Activated T-cell treated with anti-CD3 and anti-CD28 coated beads, Interleukin-2, amount 50 U/mL, for 72 hours (primary cell): ENCODE measurements around the gene RNF175. TPM values are rescaled to one million over a fixed set of nuclear protein-coding genes. Genes with fewer than 3 reads are reported as not detected.

ENCODE experiments used
- ATAC-seq, 2 donors: fragments of 150-1000 bp; cut with Tn5 transposase; replicated peaks in 1 of 2; 2 replicates each; pipeline ENCODE4 v1.10.0; 2021; ENCODE audit warnings: moderate library complexity in 2 of 2, mild to moderate bottlenecking in 1 of 2
- DNase-seq, 2 donors: peaks; one replicate each; pipeline ENCODE4 v3.0.0; 2021 to 2022; ENCODE audit warnings: mixed read lengths in 1 of 2
- H3K27ac Mint-ChIP-seq: one replicate; pipeline ENCODE4 v1.8.0; 2022; ENCODE audit warnings: mild to moderate bottlenecking, moderate library complexity, mixed read lengths
- H3K27me3 Mint-ChIP-seq: one replicate; pipeline ENCODE4 v1.8.0; 2022; ENCODE audit warnings: low read depth, mixed read lengths
- H3K36me3 Mint-ChIP-seq, 2 donors: one replicate each; pipeline ENCODE4 v1.8.0; 2022; ENCODE audit warnings: mixed read lengths in 2 of 2, mild to moderate bottlenecking in 1 of 2; ENCODE audit not compliant: insufficient read depth in 2 of 2
- H3K4me1 Mint-ChIP-seq: one replicate; pipeline ENCODE4 v1.8.0; 2022; ENCODE audit warnings: low read depth, mixed read lengths
- H3K4me3 Mint-ChIP-seq, 2 donors: one replicate each; pipeline ENCODE4 v1.8.0; 2022; ENCODE audit warnings: mild to moderate bottlenecking in 2 of 2, mixed read lengths in 2 of 2, moderate library complexity in 2 of 2
- H3K9me3 Mint-ChIP-seq, 2 donors: one replicate each; pipeline ENCODE4 v1.8.0; 2022; ENCODE audit warnings: mixed read lengths in 2 of 2
- total RNA-seq, 2 donors: library from RNA; stranded (reverse); gene quantifications; one replicate each; pipeline ENCODE4 v1.2.3, GENCODE V29; 2022

RNF175 gene
- total RNA-seq, 2 donors from 2014 or later: 0.37 TPM; not detected in 1

DNA sequence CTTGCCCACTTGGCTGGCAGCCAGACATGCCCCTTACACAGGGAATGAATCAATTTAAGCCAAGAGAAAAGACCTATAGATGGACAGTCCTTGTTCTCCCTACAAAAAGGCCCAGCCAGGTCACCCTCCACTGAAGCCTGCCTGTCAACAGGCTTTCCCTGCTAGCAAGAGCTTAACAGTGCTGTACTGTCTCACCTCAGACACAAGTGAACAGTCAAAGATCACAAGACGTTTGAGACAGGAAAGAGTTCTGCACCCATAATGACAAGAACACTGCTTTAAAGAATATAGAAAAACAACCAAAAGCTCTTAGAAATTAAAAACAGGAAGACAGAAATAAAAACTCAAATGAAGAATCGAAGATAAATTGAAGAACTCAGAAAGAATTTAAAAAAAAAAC, 4.6 kb downstream of the RNF175 start:
- Mint-ChIP-seq H3K27me3 (peaks cover 24% of the 10 kb centered on the region), H3K36me3 (no peaks in the 10 kb centered on the region), H3K4me1 (peaks cover 11% of the 10 kb centered on the region), H3K4me3 (peak overlapping the region in 1 of 2 donors; percentile 19), H3K9me3 (no peaks in the 10 kb centered on the region), H3K27ac (no peak overlapping the region)
- no peak for ATAC-seq
- DNase-seq: no peak

DNA sequence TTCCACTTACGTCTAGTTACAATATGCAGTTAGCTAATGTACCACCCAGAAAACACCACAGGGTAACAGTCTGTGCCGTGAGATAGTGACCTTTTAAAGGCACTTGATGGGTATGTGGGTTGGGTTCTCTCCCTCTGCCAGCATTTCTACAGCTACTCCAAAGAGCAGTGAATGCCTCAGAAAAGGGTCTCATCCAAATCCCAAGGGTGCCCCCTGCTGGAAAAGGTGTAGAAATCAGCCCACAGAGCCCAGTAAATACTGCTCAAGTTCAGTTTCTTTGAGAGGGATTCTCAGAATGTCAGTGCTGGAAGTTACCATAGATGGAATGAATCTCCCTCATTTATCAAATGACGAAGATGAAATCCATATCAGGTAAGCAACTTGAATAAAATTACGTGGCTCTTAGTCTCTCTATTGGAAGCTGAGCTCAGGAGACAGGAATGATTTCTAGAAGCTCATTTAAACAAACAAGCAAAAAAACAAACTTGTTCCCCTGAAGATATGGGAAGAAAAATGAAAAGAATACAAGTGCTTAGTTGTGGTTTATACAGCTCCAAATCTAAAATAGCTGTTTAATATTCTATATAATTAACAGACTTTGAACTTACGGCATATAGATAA, 9.5 kb downstream of the RNF175 start:
- Mint-ChIP-seq H3K27ac (no peak overlapping the region), H3K4me1 (peaks cover 9% of the 10 kb centered on the region), H3K4me3 (no peak overlapping the region), H3K27me3 (no peaks in the 10 kb centered on the region), H3K9me3 (no peaks in the 10 kb centered on the region), H3K36me3 (no peaks in the 10 kb centered on the region)
- peak; percentile 85 to 89 for ATAC-seq
- DNase-seq: peak; percentile 68 to 76

DNA sequence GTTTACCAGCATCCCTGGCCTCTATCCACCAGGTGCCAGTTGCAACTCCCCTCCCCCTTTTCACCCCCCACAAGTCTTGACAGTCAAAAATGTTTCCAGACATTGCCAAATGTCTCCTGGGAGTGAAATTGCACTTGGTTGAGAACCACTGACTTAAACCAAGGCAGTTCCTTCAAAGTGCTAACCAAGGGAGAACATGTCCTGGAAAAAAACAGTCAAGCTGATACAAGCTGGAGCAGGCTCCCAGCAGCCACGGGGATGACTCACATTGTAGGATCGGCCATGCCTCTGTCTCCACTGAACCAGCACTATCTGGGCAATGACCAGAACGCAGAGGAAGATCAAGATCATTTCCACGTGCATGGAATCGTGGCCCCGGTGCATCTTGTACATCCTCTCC, 11.4 kb downstream of the RNF175 start:
- no peak for DNase-seq
- H3K27ac Mint-ChIP-seq: no peak overlapping the region
- no peak overlapping the region for H3K4me3 Mint-ChIP-seq
- H3K36me3 Mint-ChIP-seq: no peaks in the 10 kb centered on the region
- no peak for ATAC-seq
- H3K27me3 Mint-ChIP-seq: no peaks in the 10 kb centered on the region
- H3K4me1 Mint-ChIP-seq: no peaks in the 10 kb centered on the region
- H3K9me3 Mint-ChIP-seq: no peaks in the 10 kb centered on the region

DNA sequence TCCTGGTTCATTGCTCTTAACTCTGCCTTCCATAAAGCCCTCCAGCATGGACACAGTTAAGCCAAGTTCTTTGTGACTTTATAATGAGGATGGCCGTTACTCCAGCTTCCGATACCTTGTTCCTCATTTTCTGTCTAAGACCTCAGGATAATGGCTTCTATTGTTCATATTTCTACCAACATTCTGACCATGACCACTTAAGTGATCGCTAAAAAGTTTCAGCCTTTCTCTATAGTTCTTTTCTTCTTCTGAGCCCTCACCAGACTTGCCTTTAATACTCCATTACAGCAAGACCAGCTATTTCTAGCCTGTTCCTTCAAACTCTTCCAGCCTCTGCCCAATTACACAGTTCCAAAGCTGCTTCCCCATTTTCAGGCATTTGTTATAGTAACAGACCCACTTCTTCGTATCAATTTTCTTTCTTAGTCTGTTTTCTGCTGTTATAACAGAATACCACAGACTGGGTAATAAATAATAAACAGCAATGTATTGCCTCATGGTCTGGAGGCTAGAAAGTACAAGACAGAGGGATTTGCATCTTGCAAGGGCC, 12.3 kb downstream of the RNF175 start:
- Mint-ChIP-seq H3K36me3 (no peaks in the 10 kb centered on the region), H3K27ac (no peak overlapping the region), H3K4me3 (no peak overlapping the region), H3K4me1 (no peaks in the 10 kb centered on the region), H3K27me3 (no peaks in the 10 kb centered on the region), H3K9me3 (no peaks in the 10 kb centered on the region)
- DNase-seq (no peak), ATAC-seq (no peak)

DNA sequence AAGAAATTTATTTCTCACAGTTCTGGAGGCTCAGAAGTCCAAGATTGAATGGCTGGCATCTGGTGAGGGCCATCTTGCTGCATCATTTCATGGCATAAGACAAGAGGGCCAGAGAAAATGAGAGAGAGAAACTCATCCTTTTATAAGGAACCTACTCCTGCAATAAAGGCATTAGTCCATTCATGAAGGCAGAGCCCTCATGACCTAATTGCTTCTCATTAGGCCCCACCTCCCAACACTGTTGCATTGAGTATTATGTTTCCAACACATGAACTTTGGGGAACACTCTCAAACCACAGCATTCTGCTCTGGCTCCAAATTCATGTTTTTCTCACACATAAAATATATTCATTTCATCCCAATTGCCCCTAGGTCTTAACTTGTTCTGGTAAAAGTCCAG, 14.2 kb downstream of the RNF175 start:
- no peaks in the 10 kb centered on the region for H3K4me1 Mint-ChIP-seq
- ATAC-seq (no peak), DNase-seq (no peak)
- no peak overlapping the region for H3K27ac Mint-ChIP-seq
- peaks cover under 1 to 5% of the 10 kb centered on the region in 2 donors for H3K9me3 Mint-ChIP-seq
- H3K27me3 Mint-ChIP-seq: peaks cover 3% of the 10 kb centered on the region
- H3K4me3 Mint-ChIP-seq: no peak overlapping the region
- peaks cover under 1% of the 10 kb centered on the region in 2 donors for H3K36me3 Mint-ChIP-seq

DNA sequence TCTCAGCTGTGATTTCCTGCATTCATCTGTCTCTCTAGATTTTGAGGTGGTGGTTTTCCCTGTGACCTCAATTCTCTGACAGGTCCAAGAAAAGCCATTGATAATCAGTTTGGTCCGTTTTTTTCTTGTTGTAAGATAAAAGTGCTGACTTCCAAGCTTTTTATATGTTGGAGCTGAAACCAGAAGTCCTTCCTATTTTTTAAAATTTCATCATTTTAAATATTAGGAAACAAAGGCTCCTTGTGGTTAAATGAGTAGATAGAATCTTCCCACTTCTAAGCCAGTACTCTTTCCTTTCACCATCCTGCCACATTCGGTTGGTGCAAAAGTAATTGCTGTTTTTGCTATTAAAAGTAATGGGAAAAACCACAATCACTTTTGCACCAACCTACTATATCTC, 18.3 kb downstream of the RNF175 start:
- Mint-ChIP-seq H3K4me1 (no peaks in the 10 kb centered on the region), H3K9me3 (peaks cover 3 to 8% of the 10 kb centered on the region in 2 donors), H3K36me3 (peaks cover 2 to 7% of the 10 kb centered on the region in 2 donors), H3K27ac (no peak overlapping the region), H3K4me3 (no peak overlapping the region), H3K27me3 (peaks cover 6% of the 10 kb centered on the region)
- no peak for ATAC-seq
- DNase-seq: no peak

DNA sequence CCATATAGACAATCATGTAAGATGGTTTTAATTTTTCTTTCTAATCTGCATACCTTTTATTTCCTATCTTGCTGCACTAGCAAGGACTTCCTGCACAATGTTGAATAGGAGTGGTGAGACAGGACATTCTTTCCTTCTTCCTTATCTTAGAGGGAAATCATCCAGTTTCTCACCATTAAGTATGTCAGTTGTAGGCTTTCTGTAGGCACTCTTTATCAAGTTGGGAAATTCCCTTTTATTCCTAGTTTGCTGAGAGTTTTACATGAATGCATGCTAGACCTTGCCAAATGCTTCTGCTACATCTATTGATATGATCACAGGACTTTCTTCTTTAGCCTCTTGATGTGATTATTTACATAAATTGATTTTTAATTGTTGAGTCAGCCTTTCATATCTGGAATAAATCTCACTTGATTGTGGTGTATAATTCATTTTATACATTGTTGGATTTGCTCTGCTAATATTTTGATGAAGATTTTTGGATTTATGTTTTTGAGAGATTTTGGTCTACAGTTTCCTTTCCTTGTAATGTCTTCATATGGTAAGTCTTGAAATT, 23.8 kb downstream of the RNF175 start:
- H3K27me3 Mint-ChIP-seq: peaks cover 52% of the 10 kb centered on the region

DNA sequence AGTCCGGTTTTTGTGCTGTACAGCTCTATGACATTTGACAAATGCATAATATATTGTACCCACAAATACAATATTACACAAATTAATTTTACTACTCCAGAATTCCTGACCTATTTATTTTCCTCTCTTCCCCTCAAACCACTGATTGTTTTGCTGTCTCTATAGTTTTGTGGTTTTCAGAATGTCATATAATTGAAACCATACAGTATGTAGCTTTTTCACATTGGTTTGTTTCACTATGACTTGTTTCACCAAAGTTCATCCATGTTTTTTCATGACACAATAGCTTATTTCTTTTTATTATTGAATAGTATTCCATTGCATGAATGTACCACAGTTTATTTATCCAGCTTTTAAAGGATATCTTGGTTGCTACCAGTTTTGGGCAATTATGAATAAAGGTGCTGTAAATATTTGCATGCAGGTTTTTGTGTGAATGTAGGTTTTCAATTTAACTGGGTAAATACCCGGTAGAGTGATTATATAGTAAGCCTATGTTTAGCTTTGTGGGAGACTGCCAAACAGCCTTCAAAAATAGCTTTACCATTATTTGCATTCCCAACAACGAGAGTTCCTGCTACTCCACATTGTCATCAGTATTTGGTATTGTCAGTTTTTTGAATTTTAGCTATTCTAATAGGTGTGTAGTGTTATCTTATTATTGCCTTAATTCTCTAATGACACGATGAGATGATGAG, 25.9 kb downstream of the RNF175 start:
- Mint-ChIP-seq H3K27me3 (peaks cover 59% of the 10 kb centered on the region), H3K9me3 (no peaks in the 10 kb centered on the region), H3K4me3 (no peak overlapping the region), H3K36me3 (peaks cover 0 to 2% of the 10 kb centered on the region in 2 donors), H3K4me1 (peaks cover 14% of the 10 kb centered on the region), H3K27ac (no peak overlapping the region)
- ATAC-seq: peak; percentile 40 to 41
- DNase-seq: no peak

More for the DNA sequence above, 23.8 kb downstream of the RNF175 start:
- peaks cover 14% of the 10 kb centered on the region for H3K4me1 Mint-ChIP-seq
- H3K9me3 Mint-ChIP-seq: peaks cover 3 to 6% of the 10 kb centered on the region in 2 donors
- no peak overlapping the region for H3K27ac Mint-ChIP-seq
- no peak for DNase-seq
- ATAC-seq: no peak
- no peak overlapping the region for H3K4me3 Mint-ChIP-seq
- peaks cover 2 to 7% of the 10 kb centered on the region in 2 donors for H3K36me3 Mint-ChIP-seq

DNA sequence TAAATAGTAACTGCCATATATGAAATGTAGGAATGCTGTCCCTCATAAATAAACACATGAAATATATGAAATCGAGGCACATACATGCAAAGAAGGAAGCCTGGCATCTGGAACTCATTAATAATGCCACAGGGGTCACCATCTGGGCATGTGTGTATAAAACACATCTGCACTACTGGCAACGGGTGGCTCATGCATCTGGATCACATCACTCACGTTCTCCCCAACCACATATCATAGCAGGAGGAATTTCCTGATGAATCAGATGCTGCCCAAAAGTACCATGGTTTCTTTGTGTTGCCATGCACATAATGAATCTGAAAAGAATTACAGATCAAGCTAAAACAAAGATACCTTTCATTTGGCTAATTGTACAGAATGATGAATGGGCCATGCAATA, 28.6 kb downstream of the RNF175 start:
- H3K27ac Mint-ChIP-seq: no peak overlapping the region
- no peaks in the 10 kb centered on the region for H3K9me3 Mint-ChIP-seq
- ATAC-seq: no peak
- no peaks in the 10 kb centered on the region for H3K36me3 Mint-ChIP-seq
- no peak overlapping the region for H3K4me3 Mint-ChIP-seq
- H3K27me3 Mint-ChIP-seq: peaks cover 57% of the 10 kb centered on the region
- no peak for DNase-seq
- H3K4me1 Mint-ChIP-seq: peaks cover 14% of the 10 kb centered on the region

DNA sequence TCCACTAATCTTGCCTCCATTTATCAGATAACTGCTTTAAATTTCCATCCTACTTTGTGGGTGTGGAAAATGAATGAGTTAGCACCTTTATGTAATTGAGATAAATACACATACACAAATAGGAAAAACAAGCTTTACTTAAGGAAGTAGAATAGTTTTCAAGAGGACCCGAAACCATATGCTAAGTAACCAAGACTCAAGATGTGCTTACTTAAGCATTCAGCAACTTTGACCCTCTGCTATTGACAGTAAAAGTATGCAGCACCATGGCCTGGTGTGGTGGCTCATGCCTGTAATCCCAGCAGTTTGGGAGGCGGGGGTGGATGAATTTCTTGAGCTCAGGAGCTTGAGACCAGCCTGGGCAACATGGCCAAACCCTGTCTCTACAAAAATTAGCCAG, 29.9 kb downstream of the RNF175 start:
- no peaks in the 10 kb centered on the region for H3K36me3 Mint-ChIP-seq
- H3K9me3 Mint-ChIP-seq: no peaks in the 10 kb centered on the region
- H3K27ac Mint-ChIP-seq: no peak overlapping the region
- DNase-seq: no peak
- ATAC-seq: no peak
- peaks cover 45% of the 10 kb centered on the region for H3K27me3 Mint-ChIP-seq
- peaks cover 14% of the 10 kb centered on the region for H3K4me1 Mint-ChIP-seq
- no peak overlapping the region for H3K4me3 Mint-ChIP-seq

DNA sequence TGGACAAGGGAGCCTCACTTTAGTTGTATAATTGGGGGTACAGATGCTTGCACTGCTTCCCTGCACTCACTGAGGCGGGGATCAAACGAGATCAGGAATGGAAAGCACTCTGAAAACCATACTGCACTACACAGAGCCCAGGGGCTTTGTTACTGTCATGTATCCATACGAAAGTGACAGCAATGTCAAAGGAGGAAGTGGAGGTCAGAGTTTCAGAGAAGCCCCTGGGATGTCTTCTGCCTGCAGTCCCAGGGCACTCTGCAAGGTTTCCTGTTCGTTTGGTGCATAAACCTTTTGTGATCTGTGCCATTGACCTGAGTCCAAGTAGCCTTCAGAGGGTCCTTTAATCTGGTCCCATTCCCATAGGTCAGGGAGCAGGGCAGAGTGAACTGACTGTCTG, 31.2 kb downstream of the RNF175 start:
- Mint-ChIP-seq H3K4me3 (no peak overlapping the region), H3K27ac (no peak overlapping the region), H3K36me3 (no peaks in the 10 kb centered on the region), H3K4me1 (peaks cover 8% of the 10 kb centered on the region), H3K9me3 (no peaks in the 10 kb centered on the region), H3K27me3 (peaks cover 40% of the 10 kb centered on the region)
- ATAC-seq (no peak), DNase-seq (no peak)

DNA sequence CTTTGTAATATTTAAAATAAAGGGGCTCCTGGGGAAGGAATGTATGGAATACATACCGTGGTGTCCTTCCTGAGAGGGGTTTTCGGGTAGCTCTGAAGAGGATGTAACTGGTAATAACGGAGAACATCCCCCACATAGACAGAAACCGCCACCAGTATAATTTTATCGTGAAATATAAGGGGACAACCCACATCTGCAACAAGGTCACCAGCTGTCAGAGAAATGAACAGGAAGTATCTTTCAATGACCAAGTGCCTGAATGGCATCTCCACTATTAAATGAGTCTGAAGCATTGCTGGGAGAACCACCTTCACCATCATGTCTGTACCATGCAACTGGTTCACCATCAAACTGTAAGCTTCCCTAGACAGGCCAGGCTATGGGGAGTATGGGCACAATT, 31.7 kb downstream of the RNF175 start:
- H3K9me3 Mint-ChIP-seq: no peaks in the 10 kb centered on the region
- H3K36me3 Mint-ChIP-seq: no peaks in the 10 kb centered on the region
- H3K4me1 Mint-ChIP-seq: peaks cover 6% of the 10 kb centered on the region
- DNase-seq (no peak), ATAC-seq (no peak)
- no peak overlapping the region for H3K4me3 Mint-ChIP-seq
- no peak overlapping the region for H3K27ac Mint-ChIP-seq
- peaks cover 38% of the 10 kb centered on the region for H3K27me3 Mint-ChIP-seq

DNA sequence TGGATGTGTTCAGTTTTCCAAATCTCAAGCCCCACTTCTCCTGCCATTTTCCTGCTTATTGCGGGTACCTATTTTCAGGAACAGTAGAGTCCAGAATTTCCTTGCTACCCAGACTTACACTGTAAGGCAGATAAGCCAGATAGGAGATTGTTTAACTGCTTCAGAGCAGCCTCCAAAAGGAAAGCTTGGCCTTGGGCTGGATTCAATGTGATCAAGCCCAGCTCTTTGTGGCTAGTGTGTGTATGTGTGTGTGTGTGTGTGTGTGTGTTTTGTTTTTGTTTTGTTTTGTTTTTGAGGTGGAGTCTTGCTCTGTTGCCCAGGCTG, 34.0 kb downstream of the RNF175 start:
- ATAC-seq (no peak), DNase-seq (no peak)
- no peak overlapping the region for H3K4me3 Mint-ChIP-seq
- no peaks in the 10 kb centered on the region for H3K36me3 Mint-ChIP-seq
- H3K4me1 Mint-ChIP-seq: no peaks in the 10 kb centered on the region
- no peak overlapping the region for H3K27ac Mint-ChIP-seq
- H3K9me3 Mint-ChIP-seq: no peaks in the 10 kb centered on the region
- peaks cover 18% of the 10 kb centered on the region for H3K27me3 Mint-ChIP-seq
